K562 (cell line): Measurements from ENCODE around the gene HNRNPM. TPM values are rescaled to one million over a fixed set of nuclear protein-coding genes. Genes with fewer than 3 reads are reported as not detected.

ENCODE experiments used
- POLR2G ChIP-seq: fragments of 200-400 bp; formaldehyde crosslinking; IDR thresholded peaks from 2 replicates; pipeline ENCODE4 v1.6.1; 2017; ENCODE audit warnings: low read depth, mild to moderate bottlenecking, antibody characterized with exemption, low read length, moderate library complexity
- SRSF1 ChIP-seq: fragments of 200-400 bp; formaldehyde crosslinking; IDR thresholded peaks from 2 replicates; pipeline ENCODE4 v1.6.1; 2017; ENCODE audit warnings: mild to moderate bottlenecking, low read depth, low read length, moderate library complexity
- polyA plus RNA-seq, 8 experiments: library from polyadenylated mRNA; depleted of rRNA in 4 of 8; stranded (reverse) in 5 of 8; unstranded in 3 of 8; fragments of >200 nt; fragmentation: Nextera tagmentation in 2 of 8; fragmentation: Illumina TruSeq in 1 of 8; extraction: Ambion mirVana in 2 of 8; extraction: Trizol in 1 of 8; gene quantifications; 2 replicates each; pipeline versions ENCODE4 v1.2.1 to v1.2.3, GENCODE V29; 2011 to 2014; ENCODE audit warnings: inconsistent platforms in 1 of 8, missing spikeins in 1 of 8
- total RNA-seq, 7 experiments: library from RNA; depleted of rRNA in 6 of 7; stranded (reverse); fragments of >200 nt in 6 of 7; fragmentation: Illumina TruSeq in 2 of 7; extraction: Trizol in 2 of 7; gene quantifications; 2 replicates each; pipeline versions ENCODE4 v1.2.1 to v1.2.3, GENCODE V29; 2011 to 2021; ENCODE audit warnings: low replicate concordance in 1 of 7
- TF ChIP-seq, protein P1 (sequence below): sonication (generic); IDR thresholded peaks from 2 replicates; pipeline ENCODE4 v1.6.1; 2016
- TF ChIP-seq, protein P2 (sequence below), 2 experiments: fragments of 450-650 bp; IDR thresholded peaks; 2 replicates each; pipeline ENCODE4 v1.6.1; 2016
- TF ChIP-seq, protein P3 (sequence below): sonication (generic); formaldehyde crosslinking; IDR thresholded peaks from 2 replicates; pipeline ENCODE4 v1.8.1; 2023; ENCODE audit warnings: mild to moderate bottlenecking, missing genetic modification reagents

The HNRNPM gene
- total and polyA plus RNA-seq, 9 of the 15 experiments (the other 6 are each of a cell fraction or from before 2014, with no cell fraction given) = 11.1 to 340 (median 195) TPM

DNA sequence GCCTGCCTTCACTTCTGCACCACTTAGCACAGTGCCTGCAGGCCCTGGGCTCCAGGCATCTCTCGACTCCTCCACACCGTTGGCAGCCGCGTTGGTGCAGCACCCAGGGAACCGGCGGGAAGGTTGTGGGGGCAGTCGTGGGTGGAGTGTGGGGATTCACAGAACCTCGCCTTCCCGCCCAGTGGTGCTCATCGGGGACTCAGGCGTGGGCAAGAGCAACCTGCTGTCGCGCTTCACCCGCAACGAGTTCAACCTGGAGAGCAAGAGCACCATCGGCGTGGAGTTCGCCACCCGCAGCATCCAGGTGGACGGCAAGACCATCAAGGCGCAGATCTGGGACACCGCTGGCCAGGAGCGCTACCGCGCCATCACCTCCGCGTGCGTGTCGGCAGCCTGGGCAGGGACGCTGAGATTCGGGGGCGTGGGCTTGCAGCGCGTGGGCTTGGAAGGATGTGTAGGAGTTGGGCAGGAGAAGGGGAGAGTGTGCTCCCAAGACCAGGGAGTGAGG lies 45.0 kb upstream of the HNRNPM start (continued):
- TF ChIP-seq, protein P1, sequence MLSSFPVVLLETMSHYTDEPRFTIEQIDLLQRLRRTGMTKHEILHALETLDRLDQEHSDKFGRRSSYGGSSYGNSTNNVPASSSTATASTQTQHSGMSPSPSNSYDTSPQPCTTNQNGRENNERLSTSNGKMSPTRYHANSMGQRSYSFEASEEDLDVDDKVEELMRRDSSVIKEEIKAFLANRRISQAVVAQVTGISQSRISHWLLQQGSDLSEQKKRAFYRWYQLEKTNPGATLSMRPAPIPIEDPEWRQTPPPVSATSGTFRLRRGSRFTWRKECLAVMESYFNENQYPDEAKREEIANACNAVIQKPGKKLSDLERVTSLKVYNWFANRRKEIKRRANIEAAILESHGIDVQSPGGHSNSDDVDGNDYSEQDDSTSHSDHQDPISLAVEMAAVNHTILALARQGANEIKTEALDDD = no peak
- TF ChIP-seq POLR2G (peak; percentile 55; the same call in 1 of the 2 replicates), SRSF1 (no peak)
- TF ChIP-seq, protein P2, sequence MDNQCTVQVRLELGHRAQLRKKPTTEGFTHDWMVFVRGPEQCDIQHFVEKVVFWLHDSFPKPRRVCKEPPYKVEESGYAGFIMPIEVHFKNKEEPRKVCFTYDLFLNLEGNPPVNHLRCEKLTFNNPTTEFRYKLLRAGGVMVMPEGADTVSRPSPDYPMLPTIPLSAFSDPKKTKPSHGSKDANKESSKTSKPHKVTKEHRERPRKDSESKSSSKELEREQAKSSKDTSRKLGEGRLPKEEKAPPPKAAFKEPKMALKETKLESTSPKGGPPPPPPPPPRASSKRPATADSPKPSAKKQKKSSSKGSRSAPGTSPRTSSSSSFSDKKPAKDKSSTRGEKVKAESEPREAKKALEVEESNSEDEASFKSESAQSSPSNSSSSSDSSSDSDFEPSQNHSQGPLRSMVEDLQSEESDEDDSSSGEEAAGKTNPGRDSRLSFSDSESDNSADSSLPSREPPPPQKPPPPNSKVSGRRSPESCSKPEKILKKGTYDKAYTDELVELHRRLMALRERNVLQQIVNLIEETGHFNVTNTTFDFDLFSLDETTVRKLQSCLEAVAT (IDR thresholded peaks at IDR 0.05) = no peak
- TF ChIP-seq, protein P3, sequence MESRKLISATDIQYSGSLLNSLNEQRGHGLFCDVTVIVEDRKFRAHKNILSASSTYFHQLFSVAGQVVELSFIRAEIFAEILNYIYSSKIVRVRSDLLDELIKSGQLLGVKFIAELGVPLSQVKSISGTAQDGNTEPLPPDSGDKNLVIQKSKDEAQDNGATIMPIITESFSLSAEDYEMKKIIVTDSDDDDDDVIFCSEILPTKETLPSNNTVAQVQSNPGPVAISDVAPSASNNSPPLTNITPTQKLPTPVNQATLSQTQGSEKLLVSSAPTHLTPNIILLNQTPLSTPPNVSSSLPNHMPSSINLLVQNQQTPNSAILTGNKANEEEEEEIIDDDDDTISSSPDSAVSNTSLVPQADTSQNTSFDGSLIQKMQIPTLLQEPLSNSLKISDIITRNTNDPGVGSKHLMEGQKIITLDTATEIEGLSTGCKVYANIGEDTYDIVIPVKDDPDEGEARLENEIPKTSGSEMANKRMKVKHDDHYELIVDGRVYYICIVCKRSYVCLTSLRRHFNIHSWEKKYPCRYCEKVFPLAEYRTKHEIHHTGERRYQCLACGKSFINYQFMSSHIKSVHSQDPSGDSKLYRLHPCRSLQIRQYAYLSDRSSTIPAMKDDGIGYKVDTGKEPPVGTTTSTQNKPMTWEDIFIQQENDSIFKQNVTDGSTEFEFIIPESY = peak; percentile 75
